GM19328 (cell line): Measurements from ENCODE around the gene FTO.
"Not testable (repeated sequence)": the region's sequence is repeated elsewhere in the genome, so short reads cannot be mapped to it uniquely, and the experiment has no call there.

Source experiments
- ATAC-seq: cut with Tn5 transposase; IDR thresholded peaks from one replicate; pipeline ENCODE4 v1.9.1; 2021; ENCODE audit warnings: mild to moderate bottlenecking, moderate library complexity; ENCODE audit not compliant: unreplicated experiment

The FTO gene

DNA sequence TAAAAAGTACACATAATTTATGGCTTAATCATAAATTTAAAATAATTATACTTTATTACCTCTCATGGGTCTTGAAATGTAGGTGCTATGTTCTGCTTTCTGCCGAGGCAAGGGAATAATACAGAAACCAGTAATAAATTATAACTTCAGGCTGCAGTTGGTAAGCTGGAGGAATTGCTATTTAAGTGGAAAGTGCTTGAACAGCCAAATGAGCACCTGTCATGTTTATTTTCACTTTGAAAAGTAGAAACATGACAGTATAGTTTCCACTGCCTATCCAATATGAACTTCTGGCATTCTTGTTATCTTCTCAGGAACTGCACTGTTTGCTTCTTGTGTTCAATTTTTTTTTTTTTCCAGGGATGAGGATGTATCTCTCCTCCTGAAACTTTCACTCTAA is 146.0 kb downstream of the FTO start:
- no peak for ATAC-seq

GRCh38 chr16:53852678-53853077 is 148.7 kb downstream of the FTO start:
- no peak for ATAC-seq

GRCh38 chr16:53855056-53855455 is 151.1 kb downstream of the FTO start:
- no peak for ATAC-seq

DNA sequence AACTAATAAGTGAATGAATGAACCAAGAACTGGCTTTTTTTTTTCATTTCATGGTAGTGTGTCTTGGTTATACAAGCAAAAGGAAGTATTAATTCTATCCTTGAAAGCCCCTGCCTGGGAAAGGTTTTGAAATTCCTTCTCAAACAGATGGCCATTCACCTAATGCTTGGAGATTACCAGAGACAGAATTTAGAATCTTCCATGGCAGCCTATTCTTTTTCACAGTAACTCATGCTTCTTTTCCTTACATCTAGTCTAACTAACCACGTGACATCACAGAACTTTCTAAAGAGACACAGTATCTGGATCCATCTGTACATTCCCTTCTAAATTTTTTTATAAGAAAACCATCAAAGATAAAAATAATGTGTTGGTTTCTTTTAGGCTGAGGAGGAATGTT is 151.6 kb downstream of the FTO start:
- no peak for ATAC-seq

DNA sequence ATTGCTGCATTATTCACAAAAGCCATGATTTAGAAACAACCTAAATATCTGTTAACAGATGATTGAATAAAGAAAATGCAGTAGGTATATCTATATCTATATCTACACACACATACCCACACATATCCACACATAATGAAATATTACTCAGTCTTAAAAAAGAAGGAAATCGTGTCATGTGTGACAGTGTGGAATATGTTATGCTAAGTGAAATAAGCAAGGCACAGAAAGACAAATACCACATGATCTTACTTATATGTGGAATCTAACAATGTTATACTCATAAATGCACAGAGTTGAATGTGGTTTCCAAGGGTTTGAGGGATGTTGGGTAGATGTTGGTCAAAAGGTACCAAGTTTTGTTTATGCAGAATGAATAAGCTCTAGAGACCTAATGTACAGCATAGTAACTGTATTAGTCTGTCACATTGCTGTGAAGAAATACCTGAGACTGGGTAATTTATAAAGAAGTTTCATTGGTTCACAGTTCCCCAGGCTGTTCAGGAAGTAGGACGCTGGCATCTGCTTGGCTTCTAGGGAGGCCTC is 156.1 kb downstream of the FTO start:
- no peak for ATAC-seq

DNA sequence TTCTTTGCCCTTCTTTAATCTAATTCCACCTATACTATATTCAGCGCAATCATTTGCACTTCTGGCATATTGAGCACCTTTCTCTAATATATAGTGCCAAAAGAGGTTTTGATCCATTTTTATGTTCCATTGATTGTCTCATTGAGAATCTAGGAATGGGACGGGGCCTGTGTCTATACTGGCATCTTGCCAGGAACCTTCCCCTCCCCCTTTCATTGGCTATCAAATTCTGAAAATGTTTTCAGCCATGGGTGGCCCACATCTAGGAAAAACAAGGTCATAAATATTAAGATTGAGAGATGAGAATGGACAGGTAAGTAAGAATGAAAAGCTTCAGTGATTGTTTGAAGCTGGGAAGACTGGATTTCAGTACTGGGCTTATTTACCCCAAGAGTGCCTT is 159.9 kb downstream of the FTO start:
- ATAC-seq = no peak

DNA sequence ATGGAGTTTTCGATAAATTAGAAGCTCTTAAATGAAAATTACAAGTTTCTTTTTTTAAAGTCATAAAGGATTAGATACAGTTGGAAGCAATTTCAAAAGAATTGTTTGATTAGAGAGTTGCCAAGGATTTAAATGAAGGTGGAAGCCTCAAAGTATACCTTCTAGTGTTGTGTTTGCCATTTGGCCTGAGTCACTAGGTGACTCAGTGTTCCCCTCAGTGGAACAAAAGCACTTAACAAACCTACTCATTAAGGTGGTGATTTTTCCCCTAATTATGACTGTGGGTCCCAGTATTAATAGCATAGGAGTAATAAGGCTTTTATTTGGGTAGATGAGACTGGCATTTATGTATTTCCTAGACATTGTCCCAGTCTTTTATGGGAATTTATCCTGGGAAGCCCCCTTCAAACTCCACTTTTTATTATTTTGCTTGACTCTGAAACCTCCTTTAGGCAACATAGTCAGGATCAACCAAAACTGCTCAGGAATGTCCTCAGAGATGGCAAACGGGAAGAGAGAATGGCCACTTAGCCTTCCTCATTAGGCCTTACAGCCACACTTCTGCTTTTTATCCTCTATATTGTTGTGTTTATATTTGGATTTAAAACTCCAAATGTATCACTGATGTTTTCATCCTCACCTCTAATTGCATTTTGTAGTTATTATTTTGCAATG is 161.0 kb downstream of the FTO start:
- ATAC-seq = no peak

GRCh38 chr16:53865494-53865863 is 161.5 kb downstream of the FTO start:
- ATAC-seq = no peak

GRCh38 chr16:53866520-53866919 is 162.6 kb downstream of the FTO start:
- no peak for ATAC-seq

- ATAC-seq = no peak
Observed at GRCh38 chr16:53870831-53871230, 166.9 kb downstream of the FTO start.

- no peak for ATAC-seq
Observed at GRCh38 chr16:53872248-53873221, 168.6 kb downstream of the FTO start.

DNA sequence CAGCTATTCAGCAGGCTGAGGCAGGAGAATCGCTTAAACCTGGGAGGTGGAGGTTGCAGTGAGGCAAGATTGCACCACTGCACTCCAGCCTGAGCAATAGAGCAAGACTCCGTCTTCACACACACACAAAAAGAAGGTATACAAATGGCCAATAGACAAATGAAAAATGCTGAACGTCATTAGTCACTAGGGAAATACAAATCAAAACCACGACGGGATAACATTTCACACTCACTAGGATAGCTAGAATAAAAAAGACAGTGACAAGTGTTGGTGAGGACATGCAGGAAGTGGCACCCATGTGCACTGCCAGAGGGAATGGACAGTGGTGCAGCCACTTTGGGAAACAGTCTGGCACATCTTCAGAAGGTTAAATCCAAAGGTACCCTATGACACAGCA is 172.9 kb downstream of the FTO start:
- no peak for ATAC-seq

GRCh38 chr16:53878216-53878615 is 174.3 kb downstream of the FTO start:
- ATAC-seq = no peak

GRCh38 chr16:53881371-53881770 is 177.4 kb downstream of the FTO start:
- ATAC-seq = no peak

GRCh38 chr16:53882310-53882709 is 178.4 kb downstream of the FTO start:
- no peak for ATAC-seq

GRCh38 chr16:53884748-53885147 is 180.8 kb downstream of the FTO start:
- ATAC-seq = no peak

DNA sequence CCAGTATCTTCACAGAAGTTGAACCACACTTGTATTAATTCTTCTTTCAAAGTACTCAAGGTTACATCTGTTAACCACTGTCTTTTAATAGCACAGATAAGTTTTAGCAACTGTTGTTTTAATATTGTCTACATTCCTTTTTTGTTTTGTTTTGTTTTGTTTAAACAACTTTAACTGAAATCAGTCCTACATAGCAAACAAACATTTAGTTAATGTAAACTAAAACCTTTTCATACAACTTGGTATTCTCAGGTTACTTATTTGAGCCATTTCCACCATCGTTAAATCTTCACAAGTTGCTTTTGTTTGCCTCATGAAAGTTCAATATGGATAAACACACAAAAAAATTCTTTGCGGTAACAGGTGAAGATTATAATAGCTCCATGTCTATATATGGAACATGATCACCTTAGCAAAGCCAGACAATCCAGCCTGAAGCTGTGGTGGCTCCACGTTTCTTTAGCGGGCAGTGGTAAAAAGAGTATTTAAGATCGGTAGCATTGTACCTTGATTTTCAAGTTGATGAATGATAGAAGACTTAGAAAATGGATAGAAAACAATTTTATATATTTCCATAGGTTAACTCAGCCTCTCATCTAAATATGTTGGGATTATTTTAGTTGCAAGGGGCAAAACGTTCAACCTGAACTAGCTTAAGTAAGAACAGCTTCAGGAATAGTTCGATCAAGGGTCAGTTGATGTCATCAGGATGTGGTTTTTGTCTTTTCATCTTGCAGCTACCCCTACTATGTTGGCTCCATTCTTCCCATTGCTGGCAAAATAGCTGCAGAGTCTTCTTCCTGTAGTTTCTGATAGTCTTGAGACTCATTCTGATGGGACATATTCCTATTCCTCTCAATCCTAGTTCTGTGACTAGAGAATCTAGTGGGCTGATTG is 182.8 kb downstream of the FTO start:
- ATAC-seq = no peak

GRCh38 chr16:53888222-53888621 is 184.3 kb downstream of the FTO start:
- no peak for ATAC-seq

DNA sequence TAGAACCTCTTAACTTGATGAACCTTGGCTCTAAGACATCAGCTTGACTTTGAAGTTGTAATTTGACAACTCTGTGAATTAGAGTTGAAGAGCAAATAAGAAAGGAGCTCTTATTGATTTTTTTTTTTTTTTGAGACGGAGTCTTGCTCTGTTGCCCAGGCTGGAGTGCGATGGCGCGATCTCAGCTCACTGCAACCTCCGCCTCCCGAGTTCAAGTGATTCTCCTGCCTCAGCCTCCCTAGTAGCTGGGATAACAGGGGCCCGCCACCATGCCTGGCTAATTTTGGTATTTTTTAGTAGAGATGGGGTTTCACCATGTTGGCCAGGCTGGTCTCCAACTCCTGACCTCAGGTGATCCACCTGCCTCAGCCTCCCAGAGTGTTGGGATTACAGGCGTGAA is 186.9 kb downstream of the FTO start:
- ATAC-seq = not testable (repeated sequence)

GRCh38 chr16:53891409-53892139 is 187.6 kb downstream of the FTO start:
- no peak for ATAC-seq
